AG04450 (cell line): Measurements from ENCODE around the gene MACROD2. TPM values are rescaled to one million over a fixed set of nuclear protein-coding genes. Genes with fewer than 3 reads are reported as not detected.

Source experiments
- CTCF ChIA-PET: fragments of 300-600, 350-600 bp; formaldehyde crosslinking; extraction: SDS; loops from one replicate; lab custom pipeline; 2022; ENCODE audit warnings: antibody characterized with exemption, inconsistent platforms; lab: Charles Lee
- POLR2A ChIA-PET: fragments of 350-600 bp; formaldehyde crosslinking; extraction: SDS; loops from one replicate; lab custom pipeline; 2021; ENCODE audit warnings: antibody characterized with exemption, inconsistent platforms; lab: Yijun Ruan, JAX
- DNase-seq: peaks from one replicate; pipeline ENCODE4 v3.0.0-alpha.2; 2011; ENCODE audit warnings: low read depth, low spot score
- H3K27ac ChIP-seq: one replicate; pipeline ENCODE4 v1.5.1; 2012; ENCODE audit warnings: low read depth, low read length, control low read depth
- H3K27me3 ChIP-seq: one replicate; pipeline ENCODE4 v1.6.0; 2012; ENCODE audit warnings: low read length; ENCODE audit not compliant: control insufficient read depth, insufficient read depth
- H3K4me3 ChIP-seq: 2 replicates; pipeline ENCODE4 v1.5.1; 2011; ENCODE audit warnings: mild to moderate bottlenecking, low read depth, low read length, control low read depth
- H3K9me3 ChIP-seq: 2 replicates; pipeline ENCODE4 v1.5.1; 2012; ENCODE audit warnings: low read length; ENCODE audit not compliant: control insufficient read depth, insufficient read depth
- polyA plus RNA-seq: library from polyadenylated mRNA; depleted of rRNA; stranded (reverse); fragments of >200 nt; gene quantifications from 2 replicates; pipeline ENCODE4 v1.2.3, GENCODE V29; 2011
- TF ChIP-seq, protein P1 (sequence below): IDR thresholded peaks from 2 replicates; pipeline ENCODE4 v1.5.1; 2011; ENCODE audit warnings: low read depth, low read length, control low read depth, inconsistent platforms

Gene MACROD2
- polyA plus RNA-seq, 1 experiment, result 0.02 TPM

GRCh38 chr20:14117768-14118167, 122.5 kb downstream of the MACROD2 start:
- no peaks in the 10 kb centered on the region for H3K9me3 ChIP-seq
- CTCF ChIA-PET, result no interaction called here
- H3K27ac ChIP-seq, result no peak overlapping the region
- TF ChIP-seq, protein P1, sequence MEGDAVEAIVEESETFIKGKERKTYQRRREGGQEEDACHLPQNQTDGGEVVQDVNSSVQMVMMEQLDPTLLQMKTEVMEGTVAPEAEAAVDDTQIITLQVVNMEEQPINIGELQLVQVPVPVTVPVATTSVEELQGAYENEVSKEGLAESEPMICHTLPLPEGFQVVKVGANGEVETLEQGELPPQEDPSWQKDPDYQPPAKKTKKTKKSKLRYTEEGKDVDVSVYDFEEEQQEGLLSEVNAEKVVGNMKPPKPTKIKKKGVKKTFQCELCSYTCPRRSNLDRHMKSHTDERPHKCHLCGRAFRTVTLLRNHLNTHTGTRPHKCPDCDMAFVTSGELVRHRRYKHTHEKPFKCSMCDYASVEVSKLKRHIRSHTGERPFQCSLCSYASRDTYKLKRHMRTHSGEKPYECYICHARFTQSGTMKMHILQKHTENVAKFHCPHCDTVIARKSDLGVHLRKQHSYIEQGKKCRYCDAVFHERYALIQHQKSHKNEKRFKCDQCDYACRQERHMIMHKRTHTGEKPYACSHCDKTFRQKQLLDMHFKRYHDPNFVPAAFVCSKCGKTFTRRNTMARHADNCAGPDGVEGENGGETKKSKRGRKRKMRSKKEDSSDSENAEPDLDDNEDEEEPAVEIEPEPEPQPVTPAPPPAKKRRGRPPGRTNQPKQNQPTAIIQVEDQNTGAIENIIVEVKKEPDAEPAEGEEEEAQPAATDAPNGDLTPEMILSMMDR, result no peak
- DNase-seq, result no peak
- H3K27me3 ChIP-seq, result no peaks in the 10 kb centered on the region
- H3K4me3 ChIP-seq, result no peak overlapping the region
- POLR2A ChIA-PET, result no interaction called here

DNA sequence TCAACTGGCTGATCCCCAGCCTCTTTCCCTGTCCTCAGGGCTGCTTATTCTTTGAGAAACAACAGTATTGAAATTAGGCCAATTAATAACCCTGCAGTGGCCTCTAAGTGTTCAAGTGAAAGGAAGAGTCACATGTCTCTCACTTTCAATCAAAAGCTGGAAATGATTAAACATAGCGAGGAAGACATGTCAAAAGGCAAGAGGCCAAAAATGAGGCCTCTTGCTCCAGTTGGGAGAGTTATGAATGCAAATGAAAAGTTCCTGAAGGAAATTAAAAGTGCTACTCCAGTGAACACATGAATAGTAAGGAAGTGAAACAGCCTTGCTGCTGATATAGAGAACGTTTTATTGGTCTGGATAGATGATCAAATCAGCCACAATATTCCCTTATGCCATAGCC, 131.5 kb downstream of the MACROD2 start:
- POLR2A ChIA-PET, result no interaction called here
- H3K27me3 ChIP-seq, result no peaks in the 10 kb centered on the region
- DNase-seq, result no peak
- H3K27ac ChIP-seq, result no peak overlapping the region
- CTCF ChIA-PET, result no interaction called here
- TF ChIP-seq, protein P1, result no peak
- H3K4me3 ChIP-seq, result no peak overlapping the region
- H3K9me3 ChIP-seq, result no peaks in the 10 kb centered on the region; the same call in 1 of the 2 replicates

GRCh38 chr20:14127514-14128223, 132.4 kb downstream of the MACROD2 start:
- ChIA-PET POLR2A (no interaction called here), CTCF (no interaction called here)
- H3K27me3 ChIP-seq, result no peaks in the 10 kb centered on the region
- H3K9me3 ChIP-seq, result no peaks in the 10 kb centered on the region; the same call in 1 of the 2 replicates
- TF ChIP-seq, protein P1, result no peak
- no peak overlapping the region for H3K4me3 ChIP-seq
- no peak for DNase-seq
- H3K27ac ChIP-seq, result no peak overlapping the region

DNA sequence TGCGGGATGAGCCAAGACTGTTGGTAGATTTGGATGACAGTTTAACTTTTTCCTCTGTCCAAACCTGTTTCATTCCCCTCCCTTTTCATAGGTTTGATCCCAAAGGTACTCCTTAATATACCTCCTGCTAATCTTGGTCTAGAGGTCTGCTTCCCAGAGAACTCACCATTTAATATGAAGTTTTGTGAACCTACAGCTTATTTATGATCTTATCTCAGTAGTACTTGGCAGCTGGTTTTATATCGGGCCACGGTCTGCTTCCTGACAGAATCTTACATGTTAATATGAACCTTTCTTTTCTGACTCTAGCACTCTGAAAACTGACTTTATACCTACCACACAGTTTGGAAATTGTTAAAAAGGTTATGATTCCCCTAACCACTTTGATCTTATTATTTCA, 138.7 kb downstream of the MACROD2 start:
- no peak overlapping the region for H3K27ac ChIP-seq
- TF ChIP-seq, protein P1, result no peak
- ChIA-PET POLR2A (no interaction called here), CTCF (no interaction called here)
- no peak for DNase-seq
- no peaks in the 10 kb centered on the region for H3K27me3 ChIP-seq
- no peak overlapping the region for H3K4me3 ChIP-seq
- no peaks in the 10 kb centered on the region; the same call in 1 of the 2 replicates for H3K9me3 ChIP-seq

- ChIA-PET POLR2A (no interaction called here), CTCF (interaction anchor here (0.8 kb wide), 1 partner anchor 195 kb away, joined by 3 read pairs; the partner anchor contains the start of gene FLRT3)
- TF ChIP-seq, protein P1, result peak; percentile 45
- H3K9me3 ChIP-seq, result no peaks in the 10 kb centered on the region
- no peak overlapping the region for H3K27ac ChIP-seq
- no peak overlapping the region for H3K4me3 ChIP-seq
- peak; percentile 2 for DNase-seq
- H3K27me3 ChIP-seq, result no peaks in the 10 kb centered on the region
These were observed 146.9 kb downstream of the MACROD2 start for GRCh38 chr20:14142171-14142570.
